Upper lobe of left lung (tissue), 6 donors: ENCODE measurements around the gene ERCC4. TPM values are rescaled to one million over a fixed set of nuclear protein-coding genes. Genes with fewer than 3 reads are reported as not detected.

Experiments used
- ATAC-seq, 2 donors: fragments of 200-7000 bp; cut with Tn5 transposase; one replicate each; pipeline ENCODE4 v1.9.1; 2022; ENCODE audit warnings: mild to moderate bottlenecking in 2 of 2, moderate library complexity in 2 of 2; ENCODE audit not compliant: low FRiP score in 2 of 2
- DNase-seq, 2 donors: peaks; one replicate each; pipeline ENCODE4 v3.0.0-alpha.2; 2019 to 2020
- H3K27ac ChIP-seq, 4 donors: fragments of 200-600 bp; sonication (generic); one replicate each; pipeline ENCODE4 v1.5.1; 2016 to 2019
- H3K27me3 ChIP-seq, 4 donors: fragments of 200-600 bp; sonication (generic); one replicate each; pipeline ENCODE4 v1.5.1; 2017 to 2019
- H3K36me3 ChIP-seq, 4 donors: fragments of 200-600 bp; sonication (generic); one replicate each; pipeline ENCODE4 v1.5.1; 2016 to 2019
- H3K4me1 ChIP-seq, 4 donors: fragments of 200-600 bp; sonication (generic); one replicate each; pipeline ENCODE4 v1.5.1; 2018 to 2019
- H3K4me3 ChIP-seq, 4 donors: fragments of 200-600 bp; sonication (generic); one replicate each; pipeline ENCODE4 v1.5.1; 2017 to 2019; ENCODE audit warnings: mild to moderate bottlenecking in 2 of 4, moderate library complexity in 1 of 4
- H3K9me3 ChIP-seq, 4 donors: fragments of 200-600 bp; sonication (generic); one replicate each; pipeline ENCODE4 v1.5.1; 2018 to 2019
- CTCF ChIP-seq, 6 experiments: fragments of 450-650 bp in 4 of 6; fragments of 200-600 bp in 2 of 6; sonication (generic) in 2 of 6; IDR thresholded peaks; one replicate each; pipeline ENCODE4 v1.5.1; 2016 to 2019; ENCODE audit warnings: antibody characterized with exemption in 6 of 6
- EP300 ChIP-seq, 4 donors: sonication (generic); formaldehyde crosslinking; IDR thresholded peaks; one replicate each; pipeline ENCODE4 v1.5.1; 2017; ENCODE audit warnings: antibody characterized with exemption in 4 of 4, control low read depth in 2 of 4
- POLR2A ChIP-seq, 4 donors: fragments of 450-650 bp; IDR thresholded peaks; one replicate each; pipeline ENCODE4 v1.5.1; 2016 to 2017; ENCODE audit warnings: antibody characterized with exemption in 4 of 4, mild to moderate bottlenecking in 2 of 4
- POLR2AphosphoS5 ChIP-seq, 2 donors: sonication (generic); formaldehyde crosslinking; IDR thresholded peaks; one replicate each; pipeline ENCODE4 v1.5.1; 2017; ENCODE audit warnings: antibody characterized with exemption in 2 of 2
- WGBS, 2 donors: methylation state at CpG; one replicate each; pipeline ENCODE4 v1.1.5; 2017 to 2018; 5-methylcytosine and 5-hydroxymethylcytosine counted together
- total RNA-seq, 6 donors: library from RNA; depleted of rRNA in 4 of 6; stranded (reverse); fragments of >200 nt in 4 of 6; gene quantifications; one replicate each; pipeline versions ENCODE4 v1.1.0 to v1.2.1, GENCODE V29; 2016 to 2021
- donor health status: DM: no; HTN: no; CAD: no; lungs with moderate emphysema.
- donor health status: DM: no; HTN: yes; CAD: no; lungs with severe emphysema.

The ERCC4 gene
- total RNA-seq, 6 donors from 2014 or later: 4.2 to 12.1 (median 7.5) TPM

DNA sequence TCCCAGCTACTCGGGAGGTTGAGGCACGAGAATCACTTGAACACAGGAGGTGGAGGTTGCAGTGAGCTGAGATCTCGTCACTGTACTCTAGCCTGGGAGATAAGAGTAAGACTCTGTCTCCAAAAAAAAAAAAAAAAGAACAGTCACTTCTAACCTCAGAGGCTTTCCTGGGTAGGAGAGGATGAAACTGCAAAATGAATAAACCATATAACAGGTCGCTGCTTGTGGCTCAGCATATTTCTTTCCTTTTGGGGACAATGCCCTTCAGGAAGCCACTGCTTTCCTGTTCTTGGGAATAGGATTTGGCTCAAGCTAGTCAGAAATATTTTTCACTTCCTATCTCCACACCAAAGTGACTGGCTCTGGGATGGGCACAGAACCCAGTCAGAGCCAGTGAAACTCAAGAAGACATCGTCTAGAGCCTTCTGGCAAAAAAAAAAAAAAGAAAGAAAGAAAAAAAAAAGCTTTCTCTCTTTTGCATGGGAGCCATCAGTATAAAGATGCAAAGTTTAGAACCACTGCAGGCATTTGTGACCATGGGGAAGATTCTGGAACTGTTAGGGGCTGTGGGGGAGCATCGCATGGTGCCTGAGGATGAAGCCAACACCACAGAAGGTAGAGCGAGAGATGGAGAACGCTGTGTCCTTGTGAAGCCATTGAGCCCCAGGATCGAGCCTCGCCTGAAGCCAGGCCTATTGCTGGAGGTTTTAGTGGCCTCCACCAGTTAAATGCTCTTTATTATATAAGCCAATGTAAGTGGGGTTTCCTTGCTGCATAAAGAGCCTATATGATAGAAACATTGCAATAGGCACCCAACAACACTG lies 79.3 kb downstream of the ERCC4 start:
- no peak for DNase-seq
- no peak for TF ChIP-seq CTCF (IDR thresholded peaks at IDR 0.05)
- TF ChIP-seq POLR2AphosphoS5 (IDR thresholded peaks at IDR 0.05): no peak
- TF ChIP-seq EP300 (IDR thresholded peaks at IDR 0.05): no peak
- TF ChIP-seq POLR2A (IDR thresholded peaks at IDR 0.05): no peak
- Histone ChIP-seq H3K9me3 (no peaks in the 10 kb centered on the region), H3K27me3 (no peaks in the 10 kb centered on the region), H3K27ac (peak overlapping the region in 1 of 4 donors; percentile 17), H3K36me3 (no peaks in the 10 kb centered on the region), H3K4me3 (no peak overlapping the region), H3K4me1 (peaks cover 3 to 30% (median 12%) of the 10 kb centered on the region in 4 donors)
- no peak for ATAC-seq
- 68 to 73% methylated on average over 10 of the region's 10 CpGs for WGBS, 2 donors

DNA sequence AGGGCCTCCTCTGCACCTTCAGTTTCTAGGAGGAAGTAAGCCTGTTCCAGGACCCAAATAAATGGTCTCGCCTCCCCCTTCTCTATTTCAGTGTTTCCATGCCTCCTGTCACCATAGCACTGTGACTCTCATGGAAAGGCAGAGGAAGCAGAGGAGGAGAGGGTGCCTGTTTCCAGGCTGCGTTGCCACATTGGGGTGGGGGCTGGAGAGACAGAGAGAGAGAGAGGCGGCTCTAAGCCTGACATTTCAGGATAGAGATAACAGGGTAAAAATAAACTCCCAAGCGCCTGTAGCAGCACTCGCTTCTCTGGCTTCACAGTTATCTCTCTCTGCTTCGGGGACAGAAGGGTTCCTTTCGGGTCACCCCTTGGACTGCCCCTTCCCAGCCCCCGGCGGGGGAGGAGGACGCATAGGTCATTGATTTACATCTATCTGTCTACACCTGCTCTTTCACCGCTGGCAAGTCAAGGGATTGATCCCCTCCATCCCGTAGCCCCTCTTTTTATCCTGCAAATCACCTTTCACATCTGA lies 80.0 kb downstream of the ERCC4 start:
- Histone ChIP-seq H3K36me3 (no peaks in the 10 kb centered on the region), H3K27me3 (no peaks in the 10 kb centered on the region), H3K4me1 (peaks cover 3 to 35% (median 9%) of the 10 kb centered on the region in 4 donors), H3K4me3 (no peak overlapping the region), H3K27ac (no peak overlapping the region), H3K9me3 (no peaks in the 10 kb centered on the region)
- DNase-seq (no peak), ATAC-seq (no peak)
- WGBS, 2 donors: 57 to 59% methylated on average over 12 of the region's 12 CpGs
- no peak for TF ChIP-seq POLR2A (IDR thresholded peaks at IDR 0.05)
- no peak for TF ChIP-seq POLR2AphosphoS5 (IDR thresholded peaks at IDR 0.05)
- no peak for TF ChIP-seq CTCF (IDR thresholded peaks at IDR 0.05)
- TF ChIP-seq EP300 (IDR thresholded peaks at IDR 0.05): no peak

- no peak for TF ChIP-seq CTCF (IDR thresholded peaks at IDR 0.05)
- TF ChIP-seq EP300 (IDR thresholded peaks at IDR 0.05): no peak
- no peak for TF ChIP-seq POLR2AphosphoS5 (IDR thresholded peaks at IDR 0.05)
- no peak for TF ChIP-seq POLR2A (IDR thresholded peaks at IDR 0.05)
- DNase-seq: peak in 1 of 2 donors; percentile 12
- WGBS, 2 donors: 91 to 95% methylated on average over 4 to 10 of the region's 10 CpGs
- Histone ChIP-seq H3K36me3 (no peaks in the 10 kb centered on the region), H3K27ac (no peak overlapping the region), H3K4me1 (peaks cover 3 to 36% (median 8%) of the 10 kb centered on the region in 4 donors), H3K9me3 (no peaks in the 10 kb centered on the region), H3K4me3 (no peak overlapping the region), H3K27me3 (no peaks in the 10 kb centered on the region)
- no peak for ATAC-seq
Observed at GRCh38 chr16:14001521-14001920, 81.6 kb downstream of the ERCC4 start.

Other genes with a start within 250 kb of the ERCC4 start
- 100 to 1,000 TPM in 1 of 6 donors, 10 to 100 TPM in 5; 46.9 to 100 (median 66.7) TPM for gene MRTFB, start 151.2 kb downstream of the ERCC4 start, total RNA-seq